ENCODE results near the gene DACT2.

DACT2 gene

DNA sequence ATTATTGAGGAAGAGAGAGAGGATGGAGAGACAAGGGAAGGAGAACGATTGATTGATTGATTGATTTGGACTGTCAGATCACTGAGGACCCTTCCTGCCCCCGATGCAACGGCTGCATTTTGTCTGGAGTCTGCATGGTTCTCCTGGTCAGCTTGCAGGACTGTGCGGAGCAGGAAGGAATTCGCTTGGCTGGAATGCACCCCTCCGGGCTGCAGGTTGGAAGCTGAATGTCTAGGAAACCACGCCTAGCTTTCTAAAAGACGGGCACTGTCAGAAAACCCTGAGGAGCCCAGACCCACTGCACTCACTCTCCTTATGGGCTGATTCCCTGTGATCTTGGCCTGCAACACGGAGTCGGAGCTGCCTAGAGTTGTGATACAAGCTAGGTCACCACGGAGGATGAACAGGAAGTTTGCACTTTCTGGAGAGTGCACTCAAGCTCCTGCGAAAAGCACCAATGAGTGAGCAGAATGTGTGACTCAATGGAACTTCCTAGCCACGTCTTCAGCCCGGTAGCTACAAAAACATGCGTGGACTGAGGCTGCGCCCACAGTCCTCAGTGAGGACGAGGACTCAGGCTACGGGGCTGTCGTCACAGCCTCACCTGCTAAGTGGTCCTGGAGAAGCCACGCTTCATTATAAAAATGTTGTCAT, 14.4 kb downstream of the DACT2 start:
- Histone ChIP-seq H3K4me3 (ENCODE audit: low read depth in 1 of 2, low read length in 2 of 2) (no peak overlapping the region), H2AFZ (ENCODE audit: low read depth, low read length) (no peak overlapping the region), H3K27ac (ENCODE audit: low read length) (no peak overlapping the region), H3K9ac (ENCODE audit: low read depth, low read length) (no peak overlapping the region), H3K4me2 (ENCODE audit: insufficient read depth, low read length) (no peak overlapping the region), H4K20me1 (ENCODE audit: insufficient read depth, low read length) (no peaks in the 10 kb centered on the region), H3K9me3 (ENCODE audit: insufficient read depth, low read length, severe bottlenecking) (no peaks in the 10 kb centered on the region), H3K36me3 (ENCODE audit: insufficient read depth, low read length) (no peaks in the 10 kb centered on the region), H3K79me2 (ENCODE audit: insufficient read depth, low read length) (no peaks in the 10 kb centered on the region), H3K4me1 (ENCODE audit: insufficient read depth, low read length) (no peaks in the 10 kb centered on the region), H3K27me3 (ENCODE audit: insufficient read depth, low read length, poor library complexity) (no peaks in the 10 kb centered on the region)
- DNase-seq (no peak), ATAC-seq (ENCODE audit: insufficient read depth, low read depth) (no peak)
- TF ChIP-seq, protein P1, sequence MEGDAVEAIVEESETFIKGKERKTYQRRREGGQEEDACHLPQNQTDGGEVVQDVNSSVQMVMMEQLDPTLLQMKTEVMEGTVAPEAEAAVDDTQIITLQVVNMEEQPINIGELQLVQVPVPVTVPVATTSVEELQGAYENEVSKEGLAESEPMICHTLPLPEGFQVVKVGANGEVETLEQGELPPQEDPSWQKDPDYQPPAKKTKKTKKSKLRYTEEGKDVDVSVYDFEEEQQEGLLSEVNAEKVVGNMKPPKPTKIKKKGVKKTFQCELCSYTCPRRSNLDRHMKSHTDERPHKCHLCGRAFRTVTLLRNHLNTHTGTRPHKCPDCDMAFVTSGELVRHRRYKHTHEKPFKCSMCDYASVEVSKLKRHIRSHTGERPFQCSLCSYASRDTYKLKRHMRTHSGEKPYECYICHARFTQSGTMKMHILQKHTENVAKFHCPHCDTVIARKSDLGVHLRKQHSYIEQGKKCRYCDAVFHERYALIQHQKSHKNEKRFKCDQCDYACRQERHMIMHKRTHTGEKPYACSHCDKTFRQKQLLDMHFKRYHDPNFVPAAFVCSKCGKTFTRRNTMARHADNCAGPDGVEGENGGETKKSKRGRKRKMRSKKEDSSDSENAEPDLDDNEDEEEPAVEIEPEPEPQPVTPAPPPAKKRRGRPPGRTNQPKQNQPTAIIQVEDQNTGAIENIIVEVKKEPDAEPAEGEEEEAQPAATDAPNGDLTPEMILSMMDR (IDR thresholded peaks at IDR 0.05; ENCODE audit: borderline replicate concordance, extremely low read depth, low read length, poor library complexity, severe bottlenecking) = no peak
- TF ChIP-seq EZH2 (IDR thresholded peaks at IDR 0.05; ENCODE audit: borderline replicate concordance, low read depth, low read length, severe bottlenecking) = no peak

DNA sequence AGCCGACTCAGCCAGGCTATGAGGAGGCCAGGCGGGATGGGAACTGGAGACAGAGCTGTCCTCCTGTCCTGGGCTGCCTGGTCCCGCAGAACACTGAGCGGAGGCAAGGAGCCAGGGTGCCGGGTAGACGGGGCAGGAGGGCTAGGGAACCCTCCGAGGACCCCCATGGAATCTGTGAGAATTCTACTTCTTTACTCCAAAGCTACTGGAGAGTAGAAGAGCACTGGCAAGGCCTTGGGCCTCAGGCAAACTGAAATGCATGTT, 14.9 kb downstream of the DACT2 start:
- Histone ChIP-seq H3K9ac (ENCODE audit: low read depth, low read length) (no peak overlapping the region), H3K9me3 (ENCODE audit: insufficient read depth, low read length, severe bottlenecking) (no peaks in the 10 kb centered on the region), H3K4me2 (ENCODE audit: insufficient read depth, low read length) (no peak overlapping the region), H3K27me3 (ENCODE audit: insufficient read depth, low read length, poor library complexity) (no peaks in the 10 kb centered on the region), H3K36me3 (ENCODE audit: insufficient read depth, low read length) (no peaks in the 10 kb centered on the region), H3K79me2 (ENCODE audit: insufficient read depth, low read length) (no peaks in the 10 kb centered on the region), H3K27ac (ENCODE audit: low read length) (no peak overlapping the region), H2AFZ (ENCODE audit: low read depth, low read length) (no peak overlapping the region), H4K20me1 (ENCODE audit: insufficient read depth, low read length) (no peaks in the 10 kb centered on the region), H3K4me3 (ENCODE audit: low read depth in 1 of 2, low read length in 2 of 2) (no peak overlapping the region), H3K4me1 (ENCODE audit: insufficient read depth, low read length) (no peaks in the 10 kb centered on the region)
- TF ChIP-seq EZH2 (IDR thresholded peaks at IDR 0.05; ENCODE audit: borderline replicate concordance, low read depth, low read length, severe bottlenecking) = no peak
- TF ChIP-seq, protein P1 (IDR thresholded peaks at IDR 0.05; ENCODE audit: borderline replicate concordance, extremely low read depth, low read length, poor library complexity, severe bottlenecking) = no peak
- no peak for ATAC-seq (ENCODE audit: insufficient read depth, low read depth)
- DNase-seq = no peak

DNA sequence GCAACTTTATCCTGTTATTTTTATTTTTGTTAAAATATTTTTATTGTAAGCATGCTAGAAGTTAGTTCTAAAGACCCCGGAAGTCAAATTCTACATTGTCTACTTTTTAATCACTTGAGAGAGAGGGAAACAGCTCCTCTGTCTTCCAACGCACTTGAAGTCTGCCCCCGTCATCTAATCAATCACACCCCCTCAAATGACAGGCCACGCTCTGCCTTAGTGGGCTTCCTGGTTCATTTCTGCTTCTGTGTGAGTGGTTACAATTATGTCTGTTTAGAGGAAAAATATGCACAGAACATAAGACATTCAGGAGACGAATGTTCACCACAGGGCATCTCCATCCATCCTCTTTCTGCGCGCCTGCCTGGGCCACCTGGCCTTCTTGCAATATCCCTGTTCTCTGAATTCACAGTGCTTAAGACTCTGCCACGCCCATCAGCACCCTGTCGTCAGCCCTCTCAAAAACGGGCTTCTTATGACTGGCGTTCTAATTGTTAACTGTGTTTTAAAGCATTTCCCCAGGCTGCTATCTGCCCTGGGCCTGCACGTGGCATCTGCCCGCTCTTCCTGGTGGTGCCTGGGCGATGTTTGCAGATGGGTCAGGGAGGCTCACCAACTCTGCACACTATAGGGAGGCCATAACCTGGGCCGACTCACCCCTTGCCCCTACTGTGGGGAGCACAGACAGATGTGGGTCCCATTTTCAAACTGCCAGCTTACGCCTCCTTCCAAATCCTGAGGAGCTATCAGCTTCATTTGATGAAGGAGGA, 15.4 kb downstream of the DACT2 start:
- Histone ChIP-seq H3K4me1 (ENCODE audit: insufficient read depth, low read length) (no peaks in the 10 kb centered on the region), H3K27ac (ENCODE audit: low read length) (no peak overlapping the region), H3K9ac (ENCODE audit: low read depth, low read length) (no peak overlapping the region), H3K4me2 (ENCODE audit: insufficient read depth, low read length) (no peak overlapping the region), H3K9me3 (ENCODE audit: insufficient read depth, low read length, severe bottlenecking) (no peaks in the 10 kb centered on the region), H3K79me2 (ENCODE audit: insufficient read depth, low read length) (no peaks in the 10 kb centered on the region), H3K36me3 (ENCODE audit: insufficient read depth, low read length) (no peaks in the 10 kb centered on the region), H3K4me3 (ENCODE audit: low read depth in 1 of 2, low read length in 2 of 2) (no peak overlapping the region), H3K27me3 (ENCODE audit: insufficient read depth, low read length, poor library complexity) (no peaks in the 10 kb centered on the region), H4K20me1 (ENCODE audit: insufficient read depth, low read length) (no peaks in the 10 kb centered on the region), H2AFZ (ENCODE audit: low read depth, low read length) (no peak overlapping the region)
- ATAC-seq (ENCODE audit: insufficient read depth, low read depth) (no peak), DNase-seq (no peak)
- TF ChIP-seq EZH2 (IDR thresholded peaks at IDR 0.05; ENCODE audit: borderline replicate concordance, low read depth, low read length, severe bottlenecking) = no peak
- TF ChIP-seq, protein P1 (IDR thresholded peaks at IDR 0.05; ENCODE audit: borderline replicate concordance, extremely low read depth, low read length, poor library complexity, severe bottlenecking) = no peak
